SU-DHL-6 (cell line): Measurements from ENCODE around the gene WDR5.
"Not testable (repeated sequence)": the region's sequence is repeated elsewhere in the genome, so short reads cannot be mapped to it uniquely, and the experiment has no call there.

Experiments used
- H2AFZ ChIP-seq: fragments of 200-600 bp; sonication (generic); 2 replicates; pipeline ENCODE4 v1.6.1; 2014; ENCODE audit warnings: low read depth, mild to moderate bottlenecking, moderate library complexity, mixed read lengths, antibody characterized with exemption, low read length; ENCODE audit not compliant: severe bottlenecking
- H3F3A ChIP-seq: fragments of 200-600 bp; shearing (Covaris generic); 2 replicates; pipeline ENCODE4 v1.6.0; 2016; ENCODE audit warnings: antibody characterized with exemption, mild to moderate bottlenecking; ENCODE audit not compliant: insufficient read depth
- H3K27ac ChIP-seq: fragments of 200-600 bp; sonication (generic); 2 replicates; pipeline ENCODE4 v1.5.1; 2016; ENCODE audit warnings: low read depth, mild to moderate bottlenecking, low read length, moderate library complexity, mixed read lengths
- H3K27me3 ChIP-seq: fragments of 200-600 bp; sonication (generic), shearing (Covaris generic); 2 replicates; pipeline ENCODE4 v1.6.0; 2014; ENCODE audit warnings: mild to moderate bottlenecking, low read length
- H3K36me3 ChIP-seq: fragments of 200-600 bp; sonication (generic); 2 replicates; pipeline ENCODE4 v1.6.1; 2014; ENCODE audit warnings: mild to moderate bottlenecking, low read length, mixed read lengths
- H3K4me2 ChIP-seq: fragments of 300-600, 200-600 bp; shearing (Covaris generic), sonication (generic); 2 replicates; pipeline ENCODE4 v1.6.0; 2014; ENCODE audit warnings: low read length, low read depth, mild to moderate bottlenecking; ENCODE audit not compliant: poor library complexity, severe bottlenecking
- H3K4me3 ChIP-seq: fragments of 200-600 bp; sonication (generic); 2 replicates; pipeline ENCODE4 v1.5.1; 2014; ENCODE audit warnings: antibody characterized with exemption, low read length, mild to moderate bottlenecking, mixed read lengths; ENCODE audit not compliant: insufficient read depth, poor library complexity, severe bottlenecking
- H3K79me2 ChIP-seq: fragments of 200-600 bp; sonication (generic); 2 replicates; pipeline ENCODE4 v1.6.1; 2014; ENCODE audit warnings: mild to moderate bottlenecking, low read length, moderate library complexity; ENCODE audit not compliant: insufficient read depth
- H3K9ac ChIP-seq: fragments of 200-600 bp; sonication (generic); 2 replicates; pipeline ENCODE4 v1.7.0; 2014; ENCODE audit warnings: mild to moderate bottlenecking, low read length
- H3K9me2 ChIP-seq: fragments of 200-600 bp; sonication (generic); replicated peaks from 2 replicates; pipeline ENCODE4 v1.6.1; 2014; ENCODE audit warnings: low read length; ENCODE audit not compliant: insufficient read depth
- H3K9me3 ChIP-seq: fragments of 200-600 bp; sonication (generic); 2 replicates; pipeline ENCODE4 v1.6.1; 2014; ENCODE audit warnings: low read length, mixed read lengths; ENCODE audit not compliant: insufficient read depth
- H4K20me1 ChIP-seq: fragments of 200-600 bp; sonication (generic); 2 replicates; pipeline ENCODE4 v1.6.1; 2014; ENCODE audit warnings: low read depth, mild to moderate bottlenecking, antibody characterized with exemption, low read length, moderate library complexity, mixed read lengths
- EZH2phosphoT487 ChIP-seq: fragments of 200-600 bp; sonication (generic), shearing (Covaris generic); conservative IDR thresholded peaks from 2 replicates; pipeline ENCODE4 v1.6.1; 2018; ENCODE audit warnings: mild to moderate bottlenecking, antibody characterized with exemption, low read length, moderate library complexity, mixed read lengths
- TF ChIP-seq, protein P1 (sequence below): fragments of 200-600 bp; sonication (generic); IDR thresholded peaks from one replicate; pipeline ENCODE4 v1.5.1; 2017; ENCODE audit warnings: antibody characterized with exemption, mild to moderate bottlenecking, low read length, moderate library complexity; ENCODE audit not compliant: insufficient read depth, poor library complexity, severe bottlenecking

The WDR5 gene

GRCh38 chr9:134103391-134103998 is 32.4 kb upstream of the WDR5 start:
- H3K36me3 ChIP-seq, result no peaks in the 10 kb centered on the region

GRCh38 chr9:134111064-134111463 is 24.8 kb upstream of the WDR5 start:
- no peaks in the 10 kb centered on the region for H4K20me1 ChIP-seq
- H3K27ac ChIP-seq, result no peak overlapping the region
- H3K4me2 ChIP-seq, result no peak overlapping the region
- no peaks in the 10 kb centered on the region for H3K79me2 ChIP-seq
- H3K36me3 ChIP-seq, result no peaks in the 10 kb centered on the region
- no peak overlapping the region for H3K4me3 ChIP-seq
- no peaks in the 10 kb centered on the region for H3F3A ChIP-seq
- H3K9ac ChIP-seq, result no peak overlapping the region
- no peaks in the 10 kb centered on the region for H3K9me3 ChIP-seq
- TF ChIP-seq, protein P1, sequence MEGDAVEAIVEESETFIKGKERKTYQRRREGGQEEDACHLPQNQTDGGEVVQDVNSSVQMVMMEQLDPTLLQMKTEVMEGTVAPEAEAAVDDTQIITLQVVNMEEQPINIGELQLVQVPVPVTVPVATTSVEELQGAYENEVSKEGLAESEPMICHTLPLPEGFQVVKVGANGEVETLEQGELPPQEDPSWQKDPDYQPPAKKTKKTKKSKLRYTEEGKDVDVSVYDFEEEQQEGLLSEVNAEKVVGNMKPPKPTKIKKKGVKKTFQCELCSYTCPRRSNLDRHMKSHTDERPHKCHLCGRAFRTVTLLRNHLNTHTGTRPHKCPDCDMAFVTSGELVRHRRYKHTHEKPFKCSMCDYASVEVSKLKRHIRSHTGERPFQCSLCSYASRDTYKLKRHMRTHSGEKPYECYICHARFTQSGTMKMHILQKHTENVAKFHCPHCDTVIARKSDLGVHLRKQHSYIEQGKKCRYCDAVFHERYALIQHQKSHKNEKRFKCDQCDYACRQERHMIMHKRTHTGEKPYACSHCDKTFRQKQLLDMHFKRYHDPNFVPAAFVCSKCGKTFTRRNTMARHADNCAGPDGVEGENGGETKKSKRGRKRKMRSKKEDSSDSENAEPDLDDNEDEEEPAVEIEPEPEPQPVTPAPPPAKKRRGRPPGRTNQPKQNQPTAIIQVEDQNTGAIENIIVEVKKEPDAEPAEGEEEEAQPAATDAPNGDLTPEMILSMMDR, result no peak
- TF ChIP-seq EZH2phosphoT487, result no peak
- H3K9me2 ChIP-seq, result no peaks in the 10 kb centered on the region
- no peaks in the 10 kb centered on the region for H3K27me3 ChIP-seq
- no peak overlapping the region for H2AFZ ChIP-seq

More at GRCh38 chr9:134103391-134103998, 32.4 kb upstream of the WDR5 start:
- Histone ChIP-seq H3K27ac (no peak overlapping the region), H3K9me2 (no peaks in the 10 kb centered on the region), H2AFZ (no peak overlapping the region), H4K20me1 (no peaks in the 10 kb centered on the region), H3K4me3 (no peak overlapping the region), H3K9me3 (no peaks in the 10 kb centered on the region), H3K4me2 (no peak overlapping the region), H3K79me2 (no peaks in the 10 kb centered on the region), H3K9ac (no peak overlapping the region), H3F3A (no peaks in the 10 kb centered on the region), H3K27me3 (no peaks in the 10 kb centered on the region)
- TF ChIP-seq, protein P1, result no peak
- TF ChIP-seq EZH2phosphoT487, result no peak

DNA sequence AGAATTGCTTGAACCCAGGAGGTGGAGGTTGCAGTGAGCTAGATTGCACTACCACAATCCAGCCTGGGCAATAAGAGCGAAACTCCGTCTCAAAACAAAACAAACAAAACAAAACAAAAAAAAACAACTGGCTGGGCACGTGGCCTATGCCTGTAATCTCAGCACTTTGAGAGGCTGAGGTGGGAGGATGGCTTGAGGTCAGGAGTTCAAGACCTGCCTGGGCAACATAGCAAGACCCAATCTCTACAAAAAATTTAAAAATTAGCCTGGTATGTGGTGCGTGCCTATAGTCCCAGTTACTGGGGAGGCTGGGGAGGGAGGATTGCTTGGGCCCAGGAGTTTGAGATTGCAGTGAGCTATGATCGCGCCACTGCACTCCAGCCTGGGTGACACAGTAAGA is 23.3 kb upstream of the WDR5 start:
- Histone ChIP-seq H3K27me3 (no peaks in the 10 kb centered on the region), H3K27ac (no peak overlapping the region), H3K4me2 (no peak overlapping the region), H3F3A (no peaks in the 10 kb centered on the region), H4K20me1 (no peaks in the 10 kb centered on the region), H3K9me3 (no peaks in the 10 kb centered on the region), H3K9ac (no peak overlapping the region), H3K79me2 (no peaks in the 10 kb centered on the region), H3K36me3 (no peaks in the 10 kb centered on the region), H2AFZ (no peak overlapping the region), H3K9me2 (no peaks in the 10 kb centered on the region), H3K4me3 (no peak overlapping the region)
- TF ChIP-seq, protein P1, result no peak
- no peak for TF ChIP-seq EZH2phosphoT487

DNA sequence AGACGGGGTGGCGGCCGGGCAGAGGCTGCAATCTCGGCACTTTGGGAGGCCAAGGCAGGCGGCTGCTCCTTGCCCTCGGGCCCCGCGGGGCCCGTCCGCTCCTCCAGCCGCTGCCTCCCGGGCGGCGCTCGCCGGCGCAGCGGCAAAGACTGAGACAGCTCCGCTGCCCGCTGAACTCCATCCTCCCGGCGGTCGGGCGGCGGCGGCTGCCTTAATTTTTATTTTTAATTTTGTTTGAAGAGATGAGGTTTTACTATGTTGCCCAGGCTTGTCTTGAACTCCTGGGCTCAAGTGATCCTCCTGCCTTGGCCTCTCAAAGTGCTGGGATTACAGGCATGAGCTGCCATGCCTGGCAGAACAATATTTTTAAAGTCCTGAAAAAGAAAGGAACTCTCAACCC is 16.9 kb upstream of the WDR5 start:
- H3K4me3 ChIP-seq, H3K9me2 ChIP-seq, H3K79me2 ChIP-seq, H3K27ac ChIP-seq, H3K4me2 ChIP-seq, H3F3A ChIP-seq, H3K9me3 ChIP-seq, H3K27me3 ChIP-seq, H3K9ac ChIP-seq, H3K36me3 ChIP-seq, H4K20me1 ChIP-seq, H2AFZ ChIP-seq: not testable (repeated sequence)
